Smooth muscle cell (in vitro differentiated cells): Measurements from ENCODE around the gene STOML2. TPM values are rescaled to one million over a fixed set of nuclear protein-coding genes. Genes with fewer than 3 reads are reported as not detected.

Experiments
- DNase-seq: peaks from one replicate; lab custom pipeline; 2025; ENCODE audit not compliant: unreplicated experiment; lab: John Stamatoyannopoulos, UW
- H2AFZ ChIP-seq: fragments of 200-600 bp; sonication (generic); 2 replicates; pipeline ENCODE4 v1.6.0; 2016; ENCODE audit warnings: antibody characterized with exemption, low read depth, mild to moderate bottlenecking
- H3F3A ChIP-seq: fragments of 200-600 bp; sonication (generic); 2 replicates; pipeline ENCODE4 v1.6.0; 2017; ENCODE audit warnings: antibody characterized with exemption, low read depth
- H3K27ac ChIP-seq: fragments of 200-600 bp; sonication (generic); 2 replicates; pipeline ENCODE4 v1.5.1; 2016; ENCODE audit warnings: low read depth, mild to moderate bottlenecking
- H3K27me3 ChIP-seq: fragments of 200-600 bp; sonication (generic); 2 replicates; pipeline ENCODE4 v1.6.1; 2016; ENCODE audit warnings: low read depth, mild to moderate bottlenecking
- H3K36me3 ChIP-seq: fragments of 200-600 bp; sonication (generic); 2 replicates; pipeline ENCODE4 v1.5.1; 2016; ENCODE audit warnings: low read depth
- H3K4me1 ChIP-seq: fragments of 200-600 bp; sonication (generic); 2 replicates; pipeline ENCODE4 v1.5.1; 2016; ENCODE audit warnings: low read depth
- H3K4me2 ChIP-seq: fragments of 200-600 bp; sonication (generic); 2 replicates; pipeline ENCODE4 v1.6.0; 2016; ENCODE audit warnings: mild to moderate bottlenecking
- H3K4me3 ChIP-seq: fragments of 200-600 bp; sonication (generic); 2 replicates; pipeline ENCODE4 v1.5.1; 2016; ENCODE audit warnings: mild to moderate bottlenecking
- H3K79me2 ChIP-seq: fragments of 200-600 bp; sonication (generic); 2 replicates; pipeline ENCODE4 v1.6.0; 2016; ENCODE audit warnings: low read depth, mild to moderate bottlenecking
- H3K9ac ChIP-seq: fragments of 200-600 bp; sonication (generic); 2 replicates; pipeline ENCODE4 v1.6.0; 2016; ENCODE audit warnings: low read depth
- H3K9me3 ChIP-seq: fragments of 200-600 bp; sonication (generic); replicated peaks from 2 replicates; pipeline ENCODE4 v1.5.1; 2016; ENCODE audit warnings: low read depth
- H4K20me1 ChIP-seq: fragments of 200-600 bp; sonication (generic); 2 replicates; pipeline ENCODE4 v1.6.0; 2016; ENCODE audit warnings: low read depth
- CTCF ChIP-seq: fragments of 200-600 bp; sonication (generic); IDR thresholded peaks from 2 replicates; pipeline ENCODE4 v1.5.1; 2017; ENCODE audit warnings: borderline replicate concordance, mild to moderate bottlenecking, antibody characterized with exemption; ENCODE audit not compliant: insufficient read depth, poor library complexity, severe bottlenecking
- WGBS: methylation state at CpG from one replicate; pipeline ENCODE4 v1.1.7; 2016; ENCODE audit warnings: low lambda C conversion rate; 5-methylcytosine and 5-hydroxymethylcytosine counted together
- polyA plus RNA-seq: library from polyadenylated mRNA; unstranded; fragments of >200 nt; fragmentation: Nextera tagmentation; extraction: Ambion mirVana; gene quantifications from 2 replicates; pipeline ENCODE4 v1.2.1, GENCODE V29; 2016
- total RNA-seq: library from RNA; depleted of rRNA; stranded (reverse); fragments of >200 nt; gene quantifications from 2 replicates; pipeline ENCODE4 v1.2.3, GENCODE V29; 2014

The STOML2 gene
- total and polyA plus RNA-seq, 2 experiments from 2014 or later = 70.8 to 125 TPM

DNA sequence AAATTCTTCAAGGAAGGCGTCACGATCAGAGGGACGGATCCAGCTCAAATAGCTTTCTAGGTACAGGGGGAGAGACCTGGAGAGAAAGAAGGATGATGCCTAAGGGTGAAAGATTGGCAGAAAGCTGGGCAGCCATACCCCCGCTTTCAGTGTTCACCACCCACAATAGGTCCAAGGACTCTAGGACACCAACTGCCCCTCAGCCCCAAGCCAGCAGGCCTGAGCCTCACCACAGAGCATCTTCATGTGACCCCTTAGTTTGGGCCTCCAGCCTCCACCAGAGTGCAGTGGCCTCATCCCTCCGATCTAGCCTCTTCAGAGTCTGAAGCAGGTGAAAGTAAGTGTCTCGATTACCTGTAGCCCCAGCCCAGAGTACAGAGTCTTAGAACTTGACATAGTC lies 28.8 kb downstream of the STOML2 start:
- peaks cover 32% of the 10 kb centered on the region for H4K20me1 ChIP-seq
- no peak overlapping the region for H3K27ac ChIP-seq
- WGBS = 99% methylated on average over 6 of the region's 6 CpGs
- H3K79me2 ChIP-seq = peaks cover 53% of the 10 kb centered on the region
- TF ChIP-seq CTCF = no peak
- H3K9me3 ChIP-seq = no peaks in the 10 kb centered on the region
- no peaks in the 10 kb centered on the region for H3K36me3 ChIP-seq
- H2AFZ ChIP-seq = no peak overlapping the region
- H3K9ac ChIP-seq = no peak overlapping the region
- DNase-seq = no peak
- H3K4me3 ChIP-seq = no peak overlapping the region
- H3F3A ChIP-seq = peaks cover 6% of the 10 kb centered on the region
- H3K4me1 ChIP-seq = peaks cover 32% of the 10 kb centered on the region
- H3K4me2 ChIP-seq = no peak overlapping the region
- H3K27me3 ChIP-seq = peaks cover 4% of the 10 kb centered on the region

GRCh38 chr9:35073279-35073612 lies 29.7 kb downstream of the STOML2 start:
- Histone ChIP-seq H3F3A (peaks cover 6% of the 10 kb centered on the region), H3K4me2 (peak overlapping the region; percentile 77), H3K27ac (peak overlapping the region; percentile 100), H3K9me3 (no peaks in the 10 kb centered on the region), H3K36me3 (no peaks in the 10 kb centered on the region), H3K79me2 (peaks cover 54% of the 10 kb centered on the region), H4K20me1 (peaks cover 41% of the 10 kb centered on the region), H3K27me3 (peaks cover 4% of the 10 kb centered on the region), H2AFZ (no peak overlapping the region), H3K4me1 (peaks cover 25% of the 10 kb centered on the region), H3K4me3 (peak overlapping the region; percentile 19), H3K9ac (peak overlapping the region; percentile 46)
- no peak for TF ChIP-seq CTCF
- no peak for DNase-seq
- WGBS = 96% methylated on average over 2 of the region's 2 CpGs

DNA sequence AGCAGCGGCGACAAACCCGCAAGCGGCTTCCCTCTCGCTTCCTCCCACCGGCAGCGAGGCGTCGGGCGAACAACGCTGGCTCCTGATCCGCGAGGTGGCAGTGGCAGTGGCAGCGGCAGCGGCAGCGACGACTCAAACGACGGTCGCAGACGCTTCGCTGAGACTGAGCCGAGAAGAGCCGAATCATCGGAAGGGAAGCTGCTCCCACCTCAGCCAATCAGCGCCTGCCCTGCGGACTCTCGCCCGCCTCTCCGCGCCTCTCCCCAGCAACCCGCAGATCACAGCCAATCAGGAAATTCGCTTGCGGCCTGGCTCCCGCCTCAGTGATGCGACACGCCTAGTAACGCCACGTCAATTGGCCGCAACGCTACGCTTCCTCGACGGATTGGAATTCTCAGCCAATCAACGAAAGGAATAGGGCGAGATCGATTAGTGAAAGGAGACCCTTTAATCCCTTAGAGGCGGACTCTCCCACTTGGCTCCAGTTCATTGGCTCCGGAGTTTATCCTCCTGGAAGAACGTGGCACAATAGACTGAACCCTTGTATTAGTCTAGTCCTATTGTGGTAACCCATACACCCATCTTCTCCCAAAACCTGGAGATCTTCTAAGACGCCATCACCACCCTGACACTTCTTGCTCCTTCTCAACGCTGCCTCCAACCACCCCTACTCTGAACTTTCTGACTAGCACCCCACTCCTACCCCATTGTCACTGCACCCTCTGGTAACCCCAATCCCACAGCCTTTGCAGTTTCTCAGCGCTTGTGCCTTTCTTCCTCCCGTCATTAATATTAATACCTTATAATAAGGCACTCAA lies 30.3 kb downstream of the STOML2 start, which contains the start of gene VCP:
VCP (minus strand) TSS at position 165 of the 818 bp plus-strand sequence. CDS start 272 bp downstream, outside the sequence.
- Histone ChIP-seq H3K4me1 (peaks cover 22% of the 10 kb centered on the region), H3K79me2 (peaks cover 54% of the 10 kb centered on the region), H3K27me3 (peaks cover 4% of the 10 kb centered on the region), H2AFZ (peak within 1 kb of the TSS; percentile 70), H3K4me3 (peak within 1 kb of the TSS; percentile 100), H3K9ac (peak within 1 kb of the TSS; percentile 100), H3K9me3 (no peaks in the 10 kb centered on the region), H3F3A (peaks cover 6% of the 10 kb centered on the region), H3K4me2 (peak within 1 kb of the TSS; percentile 94), H3K27ac (peak within 1 kb of the TSS; percentile 100), H4K20me1 (peaks cover 47% of the 10 kb centered on the region), H3K36me3 (no peaks in the 10 kb centered on the region)
- TF ChIP-seq CTCF = no peak
- 5% methylated on average over 54 of the region's 54 CpGs for WGBS
- peak; percentile 81 for DNase-seq
